ENCODE measurements around the gene PSG4.
"Not testable (repeated sequence)": the region's sequence is repeated elsewhere in the genome, so short reads cannot be mapped to it uniquely, and the experiment has no call there.

The PSG4 gene

GRCh38 chr19:43197666-43198397 is 7.6 kb downstream of the PSG4 start:
- not testable (repeated sequence) for DNase-seq

GRCh38 chr19:43194397-43194796 is 11.0 kb downstream of the PSG4 start:
- DNase-seq: not testable (repeated sequence)

GRCh38 chr19:43192381-43193155 is 12.9 kb downstream of the PSG4 start:
- not testable (repeated sequence) for DNase-seq

- DNase-seq: not testable (repeated sequence)
These were observed 17.3 kb downstream of the PSG4 start for GRCh38 chr19:43188092-43188491.

GRCh38 chr19:43186311-43186935 is 19.0 kb downstream of the PSG4 start, which contains the start of gene PSG5:
Gene PSG5, minus strand, starts transcription at chr19:43186536. Its CDS starts 131 bp downstream, at chr19:43186405.
- DNase-seq: not testable (repeated sequence)

DNA sequence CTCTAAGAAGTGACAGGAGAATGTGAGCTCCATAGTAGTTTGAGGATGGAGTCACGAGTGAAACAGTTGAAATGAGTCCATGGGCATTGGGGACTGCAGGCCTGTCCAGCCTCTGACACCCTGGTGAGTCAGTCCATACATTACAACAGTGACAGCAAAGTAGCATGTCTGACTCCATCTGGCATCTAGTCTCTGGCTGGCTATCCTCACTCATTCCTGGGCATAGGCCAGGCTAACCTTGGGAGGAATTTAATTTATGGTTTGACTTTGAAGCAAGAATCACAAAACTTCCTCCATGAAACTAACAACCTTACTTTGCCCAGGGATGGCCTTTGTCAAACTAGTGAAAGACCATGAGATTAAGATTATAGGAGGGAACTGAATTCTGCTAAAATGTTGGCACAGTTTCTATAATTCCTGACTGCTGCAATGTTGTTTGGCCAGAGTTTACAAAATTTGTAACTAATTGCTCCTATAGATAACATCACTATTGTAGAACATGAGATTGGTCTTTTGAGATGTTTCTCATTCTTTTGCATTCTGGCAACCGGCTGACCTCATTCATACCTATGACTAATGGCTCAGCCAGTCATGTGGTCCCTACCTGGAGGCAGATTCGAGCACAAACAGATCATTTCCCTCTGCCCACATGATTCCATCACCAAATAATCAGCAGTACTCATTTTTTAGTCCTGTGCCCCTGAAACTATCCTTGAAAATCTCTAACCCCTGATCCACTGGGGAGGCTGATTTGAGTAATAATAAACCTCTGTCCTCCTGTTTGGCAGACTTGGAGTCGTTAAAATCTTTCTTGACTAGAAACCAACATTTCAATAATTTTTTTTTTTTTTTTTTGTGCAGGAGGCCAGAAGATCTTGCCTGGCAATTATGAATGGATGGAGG is 23.3 kb downstream of the PSG4 start:
- not testable (repeated sequence) for DNase-seq

DNA sequence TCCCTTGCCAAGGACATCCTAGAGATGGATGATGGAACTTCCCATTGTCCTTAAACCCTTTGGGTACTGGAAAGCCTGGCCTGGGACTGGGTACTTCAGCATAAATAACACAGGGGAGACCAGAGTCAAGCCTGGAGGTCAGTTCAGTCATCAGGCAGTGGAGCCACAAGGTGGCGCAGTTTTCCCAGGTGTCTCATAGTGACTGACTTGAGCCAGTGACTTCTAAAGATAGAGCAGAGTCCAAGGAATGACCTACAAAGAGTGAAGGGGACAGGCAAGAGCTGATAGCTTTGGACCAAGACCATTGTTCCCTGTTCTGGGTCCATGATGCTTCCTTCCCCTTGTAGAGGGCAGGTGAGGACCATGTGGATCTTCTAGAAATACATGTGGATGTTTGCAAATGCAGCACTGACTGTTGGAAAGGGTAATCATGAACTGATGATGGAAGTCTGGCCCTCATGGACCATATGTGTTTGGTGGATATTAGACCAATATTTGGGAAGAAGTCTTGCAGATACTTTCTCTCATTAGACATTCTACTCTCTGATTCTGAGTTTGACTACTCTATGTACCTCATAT is 25.8 kb downstream of the PSG4 start:
- not testable (repeated sequence) for DNase-seq

DNA sequence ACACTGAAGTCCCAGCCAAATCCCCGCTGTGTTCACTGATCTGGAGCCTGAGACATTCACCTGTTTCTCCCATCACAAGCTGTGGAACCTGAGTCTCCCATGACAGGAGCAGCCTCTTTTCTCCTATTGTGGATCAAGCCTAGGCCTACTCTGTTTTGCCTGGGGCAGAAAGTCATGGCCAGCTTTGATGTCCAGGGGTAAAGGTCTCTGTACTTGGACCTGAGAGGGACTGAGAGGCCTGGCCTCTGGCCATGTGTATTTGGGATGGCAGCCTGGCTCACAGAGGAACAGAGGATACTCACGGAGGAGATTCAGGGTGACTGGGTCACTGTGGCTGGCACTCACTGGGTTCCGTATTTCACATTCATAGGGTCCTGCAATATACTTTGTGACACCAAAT is 26.9 kb downstream of the PSG4 start:
- not testable (repeated sequence) for DNase-seq

- DNase-seq: not testable (repeated sequence)
These were observed 39.5 kb downstream of the PSG4 start for GRCh38 chr19:43165906-43166305.

- DNase-seq: not testable (repeated sequence)
These were observed 42.3 kb downstream of the PSG4 start for GRCh38 chr19:43163135-43163534.

DNA sequence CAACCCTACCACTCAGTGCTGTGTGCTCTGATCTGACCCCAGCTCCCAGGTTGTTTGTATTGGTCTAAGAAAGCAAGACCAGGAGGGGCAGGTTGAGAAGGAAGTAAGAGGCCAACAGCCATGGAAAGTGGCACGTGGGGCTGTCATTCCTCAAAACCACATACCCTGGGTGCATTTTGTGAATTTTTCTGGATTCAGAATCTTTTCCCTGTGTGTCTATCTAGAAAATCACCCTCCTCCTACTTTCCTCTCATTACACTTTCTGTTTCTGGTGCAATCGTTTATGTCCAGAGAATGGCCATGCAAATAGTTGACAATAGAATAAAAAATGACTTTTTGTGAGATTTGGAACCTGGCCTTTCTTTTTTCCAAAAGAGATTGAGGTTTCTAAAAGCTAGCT is 43.2 kb downstream of the PSG4 start:
- not testable (repeated sequence) for DNase-seq

DNA sequence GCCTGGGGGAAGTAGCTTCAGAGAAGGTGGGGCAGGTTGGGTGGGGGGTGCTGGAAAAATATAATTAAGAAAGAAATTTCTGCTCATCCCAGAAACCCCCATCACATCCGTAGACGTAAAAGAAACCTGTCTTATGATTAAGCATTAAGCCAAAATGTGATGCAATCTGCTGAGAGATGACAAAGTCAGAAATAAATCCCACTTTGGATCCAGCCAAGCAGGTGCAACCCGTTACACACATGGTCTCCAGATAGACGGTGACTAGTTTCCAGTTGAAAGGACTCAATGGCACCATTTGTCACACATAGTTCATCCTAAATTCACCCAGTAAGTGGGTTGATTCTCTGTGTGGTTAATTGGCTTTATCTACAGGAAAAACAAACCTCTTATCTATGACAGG is 53.2 kb downstream of the PSG4 start:
- DNase-seq: no peak

- not testable (repeated sequence) for DNase-seq
These were observed 55.6 kb downstream of the PSG4 start for GRCh38 chr19:43149788-43150187.

DNA sequence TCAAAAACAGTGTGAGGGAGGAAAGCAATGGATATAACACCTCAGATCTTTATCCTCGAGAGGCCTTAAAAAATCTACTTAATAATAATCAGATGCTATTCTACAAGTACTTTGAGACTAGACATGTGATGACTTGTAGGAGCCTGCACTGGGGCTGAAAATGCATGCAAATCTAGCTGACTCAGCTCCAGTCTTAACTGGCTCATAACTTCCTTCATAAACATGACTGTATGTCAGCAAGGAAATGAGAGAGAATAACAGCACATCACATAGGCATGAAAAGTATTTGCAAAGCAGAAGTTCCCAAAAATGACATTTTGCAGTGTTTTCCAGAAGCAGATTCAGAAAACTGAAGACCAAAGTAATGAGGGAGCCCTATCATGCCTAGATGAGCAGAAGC is 57.2 kb downstream of the PSG4 start:
- no peak for DNase-seq

All from NCI-H1930 (cell line).